ENCODE data around the gene PARP11.
"Not testable (repeated sequence)": the region's sequence is repeated elsewhere in the genome, so short reads cannot be mapped to it uniquely, and the experiment has no call there.

PARP11 gene

DNA sequence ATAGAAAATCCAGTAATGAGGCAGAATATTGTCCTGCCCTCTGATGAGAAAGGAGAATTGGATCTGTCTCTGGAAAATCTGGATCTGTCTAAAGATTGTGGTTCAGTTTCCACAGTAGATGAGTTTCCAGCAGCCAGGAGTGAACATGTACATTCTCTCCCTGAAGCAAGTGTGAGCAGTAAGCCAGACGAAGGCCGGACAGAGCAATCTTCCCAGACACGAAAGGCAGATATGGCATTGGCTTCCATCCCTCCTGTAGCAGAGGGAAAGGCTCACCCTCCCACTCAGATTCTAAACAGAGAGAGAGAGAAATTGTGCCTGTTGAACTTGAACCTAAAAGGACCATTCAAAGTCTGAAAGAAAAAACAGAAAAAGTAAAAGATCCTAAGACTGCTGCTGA is 31.4 kb downstream of the PARP11 start:
- Histone ChIP-seq H3K36me3 (ENCODE audit: insufficient read depth, low read length) (no peaks in the 10 kb centered on the region; the same call in 1 of the 2 replicates), H3K4me1 (ENCODE audit: insufficient read depth, low read length, severe bottlenecking) (peaks cover 9% of the 10 kb centered on the region), H3K4me2 (ENCODE audit: low read length) (no peak overlapping the region), H3F3A (ENCODE audit: insufficient read depth, low read length) (no peaks in the 10 kb centered on the region), H3K27me3 (ENCODE audit: insufficient read depth, low read length) (no peaks in the 10 kb centered on the region), H2AFZ (ENCODE audit: low read length) (no peak overlapping the region), H3K79me2 (ENCODE audit: insufficient read depth, low read length) (no peaks in the 10 kb centered on the region), H3K9ac (ENCODE audit: low read length) (no peak overlapping the region), H3K4me3 (ENCODE audit: low read depth, low read length, poor library complexity, severe bottlenecking) (no peak overlapping the region), H4K20me1 (ENCODE audit: insufficient read depth, low read length) (no peaks in the 10 kb centered on the region), H3K27ac (ENCODE audit: low read depth, low read length, poor library complexity, severe bottlenecking) (no peak overlapping the region), H3K9me2 (ENCODE audit: low read depth, low read length) (no peaks in the 10 kb centered on the region), H3K9me3 (ENCODE audit: low read length) (no peaks in the 10 kb centered on the region)
- TF ChIP-seq, protein P1, sequence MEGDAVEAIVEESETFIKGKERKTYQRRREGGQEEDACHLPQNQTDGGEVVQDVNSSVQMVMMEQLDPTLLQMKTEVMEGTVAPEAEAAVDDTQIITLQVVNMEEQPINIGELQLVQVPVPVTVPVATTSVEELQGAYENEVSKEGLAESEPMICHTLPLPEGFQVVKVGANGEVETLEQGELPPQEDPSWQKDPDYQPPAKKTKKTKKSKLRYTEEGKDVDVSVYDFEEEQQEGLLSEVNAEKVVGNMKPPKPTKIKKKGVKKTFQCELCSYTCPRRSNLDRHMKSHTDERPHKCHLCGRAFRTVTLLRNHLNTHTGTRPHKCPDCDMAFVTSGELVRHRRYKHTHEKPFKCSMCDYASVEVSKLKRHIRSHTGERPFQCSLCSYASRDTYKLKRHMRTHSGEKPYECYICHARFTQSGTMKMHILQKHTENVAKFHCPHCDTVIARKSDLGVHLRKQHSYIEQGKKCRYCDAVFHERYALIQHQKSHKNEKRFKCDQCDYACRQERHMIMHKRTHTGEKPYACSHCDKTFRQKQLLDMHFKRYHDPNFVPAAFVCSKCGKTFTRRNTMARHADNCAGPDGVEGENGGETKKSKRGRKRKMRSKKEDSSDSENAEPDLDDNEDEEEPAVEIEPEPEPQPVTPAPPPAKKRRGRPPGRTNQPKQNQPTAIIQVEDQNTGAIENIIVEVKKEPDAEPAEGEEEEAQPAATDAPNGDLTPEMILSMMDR (IDR thresholded peaks at IDR 0.05; ENCODE audit: low read length): no peak
- no peak for TF ChIP-seq EZH2 (IDR thresholded peaks at IDR 0.05; ENCODE audit: borderline replicate concordance, low read length)

DNA sequence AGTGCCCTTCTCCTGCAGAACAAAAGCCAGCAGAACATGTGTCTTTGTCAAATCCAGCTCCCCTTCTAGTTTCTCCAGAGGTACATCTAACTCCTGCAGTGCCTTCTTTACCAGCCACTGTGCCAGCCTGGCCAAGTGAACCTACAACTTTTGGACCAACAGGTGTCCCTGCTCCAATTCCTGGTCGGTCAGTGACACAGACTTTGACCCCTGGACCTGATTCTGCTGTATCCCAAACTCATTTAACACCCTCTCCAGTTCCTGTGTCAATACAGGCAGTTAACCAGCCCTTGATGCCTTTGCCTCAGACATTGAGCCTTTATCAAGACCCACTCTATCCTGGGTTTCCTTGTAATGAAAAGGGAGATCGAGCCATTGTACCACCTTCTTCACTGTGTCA is 32.4 kb downstream of the PARP11 start:
- H3K9ac ChIP-seq (ENCODE audit: low read length); H3K4me1 ChIP-seq (ENCODE audit: insufficient read depth, low read length, severe bottlenecking); H3K9me2 ChIP-seq (ENCODE audit: low read depth, low read length): not testable (repeated sequence)

DNA sequence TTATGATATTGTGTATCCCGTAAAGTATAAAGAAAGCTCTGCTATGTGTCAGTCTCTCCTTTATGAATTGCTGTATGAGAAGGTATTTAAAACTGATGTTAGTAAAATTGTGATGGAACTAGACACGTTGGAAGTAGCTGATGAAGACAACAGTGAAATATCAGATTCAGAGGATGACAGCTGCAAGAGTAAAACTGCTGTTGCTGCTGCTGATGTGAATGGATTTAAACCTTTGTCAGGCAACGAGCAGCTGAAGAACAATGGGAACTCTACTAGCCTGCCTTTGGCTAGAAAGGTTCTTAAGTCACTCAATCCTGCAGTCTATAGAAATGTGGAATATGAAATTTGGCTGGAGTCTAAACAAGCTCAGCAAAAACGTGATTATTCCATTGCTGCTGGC is 33.5 kb downstream of the PARP11 start:
- not testable (repeated sequence) for H3K4me3 ChIP-seq (ENCODE audit: low read depth, low read length, poor library complexity, severe bottlenecking); H4K20me1 ChIP-seq (ENCODE audit: insufficient read depth, low read length)

More for the DNA sequence above, 32.4 kb downstream of the PARP11 start:
- not testable (repeated sequence) for H3K36me3 ChIP-seq (ENCODE audit: insufficient read depth, low read length); H3K9me3 ChIP-seq (ENCODE audit: low read length); H2AFZ ChIP-seq (ENCODE audit: low read length); H3K27ac ChIP-seq (ENCODE audit: low read depth, low read length, poor library complexity, severe bottlenecking); H4K20me1 ChIP-seq (ENCODE audit: insufficient read depth, low read length); H3K27me3 ChIP-seq (ENCODE audit: insufficient read depth, low read length); H3K4me2 ChIP-seq (ENCODE audit: low read length); H3K79me2 ChIP-seq (ENCODE audit: insufficient read depth, low read length); H3K4me3 ChIP-seq (ENCODE audit: low read depth, low read length, poor library complexity, severe bottlenecking); H3F3A ChIP-seq (ENCODE audit: insufficient read depth, low read length)

DNA sequence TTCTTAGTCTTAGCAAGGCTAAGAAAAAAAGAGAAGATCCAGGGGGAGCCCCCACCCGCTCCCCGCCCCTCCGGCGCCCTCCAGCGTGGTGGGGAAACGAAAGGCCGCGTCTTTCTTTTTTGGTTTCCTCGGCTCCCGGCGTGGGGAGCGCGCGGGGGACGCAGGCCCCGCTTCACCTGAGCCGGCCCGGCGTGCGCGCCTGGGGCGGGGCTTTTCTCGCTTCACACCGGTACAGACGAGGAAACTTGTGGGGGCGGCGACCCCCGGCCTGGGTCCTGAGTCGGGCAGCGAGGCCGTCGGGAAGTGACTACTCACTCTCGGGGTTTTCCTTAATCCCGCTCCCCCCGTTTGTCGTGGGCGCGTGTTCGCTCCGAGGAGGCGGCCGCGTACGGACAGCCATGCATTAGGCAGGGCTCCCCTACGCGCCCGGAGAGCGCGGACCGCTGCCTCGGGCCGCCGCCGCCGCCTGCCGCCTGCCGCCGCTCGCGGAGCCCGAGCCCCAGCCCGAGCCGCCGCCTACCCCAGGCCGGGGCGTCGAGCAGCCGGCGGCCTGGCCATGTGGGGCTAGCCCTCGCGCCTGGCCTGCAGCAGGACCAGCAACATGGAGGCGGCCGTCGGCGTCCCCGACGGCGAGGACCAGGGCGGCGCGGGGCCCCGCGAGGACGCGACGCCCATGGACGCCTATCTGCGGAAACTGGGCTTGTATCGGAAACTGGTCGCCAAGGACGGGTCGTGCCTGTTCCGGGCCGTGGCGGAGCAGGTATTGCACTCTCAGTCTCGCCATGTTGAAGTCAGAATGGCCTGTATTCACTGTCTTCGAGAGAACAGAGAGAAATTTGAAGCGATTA is 34.3 kb downstream of the PARP11 start:
- Histone ChIP-seq H3K4me3 (ENCODE audit: low read depth, low read length, poor library complexity, severe bottlenecking) (peak overlapping the region; percentile 19), H3K4me2 (ENCODE audit: low read length) (peak overlapping the region; percentile 24; the same call in 1 of the 2 replicates)
- H2AFZ ChIP-seq (ENCODE audit: low read length); H3K79me2 ChIP-seq (ENCODE audit: insufficient read depth, low read length); H3K9ac ChIP-seq (ENCODE audit: low read length); H4K20me1 ChIP-seq (ENCODE audit: insufficient read depth, low read length); H3F3A ChIP-seq (ENCODE audit: insufficient read depth, low read length); H3K9me3 ChIP-seq (ENCODE audit: low read length); H3K4me1 ChIP-seq (ENCODE audit: insufficient read depth, low read length, severe bottlenecking); H3K27ac ChIP-seq (ENCODE audit: low read depth, low read length, poor library complexity, severe bottlenecking); H3K9me2 ChIP-seq (ENCODE audit: low read depth, low read length); H3K27me3 ChIP-seq (ENCODE audit: insufficient read depth, low read length); H3K36me3 ChIP-seq (ENCODE audit: insufficient read depth, low read length): not testable (repeated sequence)

More for the DNA sequence above, 33.5 kb downstream of the PARP11 start:
- H3F3A ChIP-seq (ENCODE audit: insufficient read depth, low read length); H3K9me3 ChIP-seq (ENCODE audit: low read length); H3K9me2 ChIP-seq (ENCODE audit: low read depth, low read length); H3K36me3 ChIP-seq (ENCODE audit: insufficient read depth, low read length); H3K4me2 ChIP-seq (ENCODE audit: low read length); H3K27me3 ChIP-seq (ENCODE audit: insufficient read depth, low read length); H3K4me1 ChIP-seq (ENCODE audit: insufficient read depth, low read length, severe bottlenecking); H3K79me2 ChIP-seq (ENCODE audit: insufficient read depth, low read length); H2AFZ ChIP-seq (ENCODE audit: low read length); H3K9ac ChIP-seq (ENCODE audit: low read length); H3K27ac ChIP-seq (ENCODE audit: low read depth, low read length, poor library complexity, severe bottlenecking): not testable (repeated sequence)
